Fibroblast of skin of scalp (primary cell): ENCODE measurements around the gene PGLYRP4.
A peak's percentile ranks its signal among the peaks of the same experiment; 100 is the strongest.

Experiments used
- DNase-seq: peaks from one replicate; pipeline ENCODE4 v3.0.0-alpha.2; 2013

PGLYRP4 gene

DNA sequence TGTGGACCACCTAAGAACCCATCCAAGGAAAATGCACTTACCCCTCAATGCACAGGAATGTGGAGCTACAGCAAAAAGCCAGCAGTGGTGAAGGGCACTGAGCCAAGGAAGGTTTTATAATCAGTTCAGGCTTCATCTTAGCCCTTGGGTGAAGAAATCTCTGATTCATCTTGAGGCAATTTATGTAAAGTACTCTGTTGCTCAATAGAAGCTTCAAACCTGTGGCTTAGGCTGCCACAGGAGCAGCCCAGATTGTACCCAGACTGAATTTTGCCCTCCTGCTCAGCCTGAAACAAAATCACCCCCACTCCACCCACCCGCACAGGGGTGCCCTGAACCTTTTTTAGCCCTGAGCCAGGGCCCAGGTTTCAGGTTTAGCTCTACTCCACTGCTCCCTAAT is 26.9 kb upstream of the PGLYRP4 start, which contains the start of gene S100A12:
S100A12 (minus strand) TSS at position 111 of the 400 bp plus-strand sequence. CDS start 1,029 bp downstream, outside the sequence.
- peak; percentile 30 for DNase-seq

DNA sequence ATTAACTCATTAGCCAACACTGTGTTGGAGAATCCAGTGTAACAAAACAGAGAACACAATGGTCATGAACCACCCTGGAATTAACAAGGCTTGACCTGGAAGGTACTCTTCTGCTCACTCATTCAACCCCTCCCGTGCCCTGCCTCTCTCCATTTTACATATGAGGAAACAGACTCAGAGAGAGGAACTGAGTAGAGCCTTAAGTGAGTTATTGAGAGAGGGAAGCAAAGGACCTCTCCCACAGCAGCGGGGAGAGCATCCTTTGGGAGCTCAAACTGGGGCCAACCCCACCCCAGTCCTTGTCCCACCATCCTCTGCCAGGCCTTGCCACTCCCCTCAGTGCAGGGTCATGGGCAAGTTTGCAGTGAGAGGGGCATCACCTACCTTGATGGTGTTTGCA is 25.4 kb upstream of the PGLYRP4 start:
- DNase-seq: no peak

DNA sequence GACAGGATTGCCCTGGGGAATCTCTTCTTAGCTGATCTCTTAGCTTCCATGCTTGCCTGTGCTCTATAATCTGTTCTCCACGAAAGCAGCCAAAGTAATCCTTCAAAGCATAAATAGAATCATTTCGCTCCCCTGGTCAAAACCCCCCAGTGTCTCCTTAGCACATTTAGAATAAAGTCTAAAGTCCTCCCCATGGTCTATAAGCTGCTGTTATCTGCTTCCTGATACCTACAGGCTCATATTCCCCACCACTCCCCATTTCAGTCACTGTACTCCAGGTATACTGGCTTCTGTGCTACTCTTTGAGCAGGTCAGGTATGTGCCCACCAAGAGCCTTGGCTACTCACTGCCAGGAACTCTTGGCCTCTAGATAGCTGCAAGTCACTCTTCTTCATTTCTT is 23.9 kb upstream of the PGLYRP4 start:
- DNase-seq: no peak

DNA sequence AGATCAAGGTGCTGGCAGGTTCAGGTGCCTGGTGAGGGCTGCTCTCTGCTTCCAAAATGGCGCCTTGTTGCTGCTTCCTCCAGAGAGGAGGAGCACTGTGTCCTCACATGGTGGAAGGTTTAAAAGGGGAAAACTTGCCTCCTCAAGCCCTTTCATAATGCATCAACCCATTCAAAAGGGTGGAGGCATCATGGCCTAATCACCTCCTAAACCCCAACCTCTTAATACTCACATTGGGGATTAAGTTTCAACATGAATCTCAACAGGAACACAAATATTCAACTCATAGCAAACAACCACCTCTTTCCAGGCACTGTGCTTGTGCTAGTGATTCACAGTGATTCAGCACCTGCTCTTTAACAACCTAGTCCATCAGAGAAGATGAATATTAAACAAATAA is 22.6 kb upstream of the PGLYRP4 start:
- DNase-seq: no peak

DNA sequence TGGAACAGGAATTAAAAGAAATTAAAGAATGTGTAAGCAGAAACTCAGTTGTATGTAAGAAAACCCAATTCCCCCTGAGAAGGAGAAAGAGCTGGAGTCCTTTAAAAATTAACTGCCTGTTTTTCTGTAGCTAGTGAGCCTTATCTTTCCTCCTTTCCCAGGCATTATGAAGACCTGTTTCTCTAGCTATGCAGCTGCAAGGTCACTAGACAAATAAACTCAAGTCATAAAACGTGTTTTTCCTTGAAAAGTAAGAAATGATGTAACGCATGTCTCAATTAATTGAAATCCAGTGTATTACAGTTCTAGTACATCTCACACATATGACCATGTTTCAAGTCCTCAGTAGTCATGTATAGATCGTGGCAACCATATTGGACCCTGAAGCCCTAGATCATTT is 21.5 kb upstream of the PGLYRP4 start:
- no peak for DNase-seq

DNA sequence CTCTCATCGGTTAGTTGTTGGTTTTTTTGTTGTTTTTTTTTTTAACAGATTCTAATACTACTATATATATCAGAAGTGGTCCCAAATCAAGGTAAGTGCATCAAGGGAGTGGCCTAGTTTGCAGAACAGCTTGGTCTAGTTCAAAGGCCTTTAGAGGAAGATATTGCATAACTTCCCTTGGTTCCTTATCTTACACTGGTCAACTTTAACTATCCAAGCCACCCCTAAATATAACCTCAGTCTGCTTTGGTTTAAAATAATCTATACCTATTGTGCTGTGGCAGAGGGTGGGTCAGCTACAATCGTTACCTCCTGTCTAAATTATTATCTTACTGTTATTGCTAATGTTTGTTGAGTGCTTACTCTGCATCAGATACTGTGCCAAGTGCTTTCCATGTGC is 19.9 kb upstream of the PGLYRP4 start:
- DNase-seq: no peak

DNA sequence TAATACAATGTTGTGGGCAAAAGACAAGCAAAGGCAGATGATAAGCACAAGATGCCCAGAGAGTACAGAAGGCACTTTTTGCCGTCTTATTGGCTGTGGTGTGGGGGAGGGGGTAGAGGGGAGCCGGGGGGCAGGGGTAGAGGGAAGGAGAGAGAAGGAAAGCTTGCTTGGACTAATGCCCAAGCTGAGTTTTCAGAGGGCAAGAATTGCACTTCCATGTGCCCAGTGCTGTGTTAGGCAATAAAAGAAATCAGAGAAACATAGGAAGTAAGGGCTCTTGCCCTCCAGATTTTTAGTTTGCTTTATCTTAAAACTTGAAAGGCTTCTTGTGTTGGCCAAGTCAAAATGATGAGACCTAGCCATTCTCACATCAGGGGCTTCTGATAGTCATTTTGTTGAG is 18.4 kb upstream of the PGLYRP4 start:
- no peak for DNase-seq

DNA sequence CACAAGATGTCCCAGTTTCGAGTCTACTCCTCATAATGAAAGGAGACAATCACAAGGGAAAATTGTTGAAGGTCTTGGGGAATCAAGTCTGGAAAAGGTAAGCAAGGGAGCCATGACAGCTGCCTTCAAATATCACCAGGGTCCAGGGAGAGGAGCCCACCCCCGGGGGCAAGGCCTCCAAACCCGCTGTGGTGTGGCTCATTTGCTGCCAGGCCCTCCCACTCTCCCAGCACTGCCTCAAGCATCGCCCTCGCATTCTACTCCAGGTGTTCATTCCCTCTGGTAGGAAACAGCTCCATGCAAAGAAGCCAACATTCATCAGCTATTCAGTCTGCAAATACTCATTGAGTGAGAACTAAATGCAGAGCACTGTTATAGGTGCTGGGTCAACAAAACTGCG is 17.6 kb upstream of the PGLYRP4 start:
- DNase-seq: no peak

DNA sequence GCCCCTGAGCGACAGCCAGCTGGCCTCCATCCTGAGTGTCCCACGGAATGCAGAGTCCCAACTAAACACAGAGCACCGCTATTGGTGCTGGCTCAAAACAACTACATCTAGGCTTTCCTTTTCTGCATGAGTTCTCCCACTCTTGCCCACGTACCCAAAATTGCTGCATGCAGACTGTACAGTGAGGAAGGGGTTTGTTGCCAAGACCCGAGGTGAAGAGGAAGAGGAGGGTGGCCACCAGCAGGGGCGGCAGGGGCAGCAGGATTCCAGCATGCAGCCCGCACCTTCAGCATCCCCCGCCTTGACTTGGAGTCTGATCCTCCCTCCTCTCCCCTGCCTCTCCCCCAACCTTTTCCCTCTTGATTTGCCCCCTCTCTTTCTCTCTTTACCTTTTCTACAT is 17.1 kb upstream of the PGLYRP4 start:
- no peak for DNase-seq

DNA sequence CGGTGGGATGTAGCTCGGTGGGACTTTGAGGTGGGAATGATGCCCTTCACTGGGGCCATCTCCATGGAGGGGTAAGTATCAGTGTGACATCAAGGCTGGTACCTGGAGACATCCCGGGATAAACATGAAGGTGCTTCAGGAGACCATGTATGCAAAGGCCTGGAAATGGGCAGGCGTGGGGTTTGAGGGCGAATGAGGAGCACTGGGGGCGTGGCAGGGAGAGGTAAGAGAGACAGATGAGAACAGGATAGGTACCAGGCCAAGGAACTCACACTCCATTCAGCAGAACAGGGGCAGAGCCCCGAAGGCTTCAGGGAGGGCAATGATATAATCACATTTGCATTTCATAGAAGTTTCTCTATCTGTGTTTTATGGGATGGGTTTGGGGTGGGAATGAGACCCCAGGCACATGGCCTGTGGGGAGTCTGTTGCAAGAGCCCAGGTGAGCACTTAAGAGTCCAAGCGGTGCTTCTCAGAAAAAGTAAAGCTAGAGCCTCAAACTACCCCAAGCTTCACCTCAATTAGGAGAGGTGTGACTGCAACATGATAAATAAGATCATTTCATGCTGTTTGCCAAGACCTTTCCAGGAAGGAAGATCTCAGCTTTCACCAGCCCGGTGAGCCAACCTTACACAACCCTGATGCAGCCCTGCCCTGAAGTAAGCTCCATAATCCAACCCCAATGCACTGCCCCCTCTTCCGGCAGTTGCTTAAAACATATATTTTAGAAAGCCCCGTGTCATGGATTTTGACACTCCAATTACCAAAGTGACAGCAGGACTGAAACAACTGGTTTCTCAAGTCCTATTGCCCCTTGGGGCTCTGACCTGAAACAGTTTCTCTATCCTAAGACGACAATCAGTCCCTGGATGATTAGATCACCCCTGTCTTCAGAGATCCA is 16.4 kb upstream of the PGLYRP4 start:
- no peak for DNase-seq

DNA sequence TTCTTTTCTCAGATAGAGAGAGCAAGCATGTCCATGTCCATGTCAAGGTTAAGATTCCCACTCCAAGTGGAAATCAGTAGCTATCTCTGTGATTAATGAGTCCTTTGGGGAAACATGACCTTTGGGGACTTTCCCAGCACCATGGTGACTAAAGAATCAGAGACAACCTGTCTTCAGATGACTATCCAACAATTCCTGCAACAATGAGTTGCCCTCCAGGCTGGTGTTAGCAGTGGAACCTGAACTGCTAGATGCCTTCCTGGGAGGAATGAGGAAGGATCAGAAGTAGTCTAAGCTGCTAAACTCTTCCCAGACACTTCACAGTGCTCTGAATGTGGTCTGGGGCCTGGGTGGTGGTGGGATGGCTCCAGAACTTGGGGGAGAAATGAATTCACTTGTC is 15.5 kb upstream of the PGLYRP4 start:
- no peak for DNase-seq

DNA sequence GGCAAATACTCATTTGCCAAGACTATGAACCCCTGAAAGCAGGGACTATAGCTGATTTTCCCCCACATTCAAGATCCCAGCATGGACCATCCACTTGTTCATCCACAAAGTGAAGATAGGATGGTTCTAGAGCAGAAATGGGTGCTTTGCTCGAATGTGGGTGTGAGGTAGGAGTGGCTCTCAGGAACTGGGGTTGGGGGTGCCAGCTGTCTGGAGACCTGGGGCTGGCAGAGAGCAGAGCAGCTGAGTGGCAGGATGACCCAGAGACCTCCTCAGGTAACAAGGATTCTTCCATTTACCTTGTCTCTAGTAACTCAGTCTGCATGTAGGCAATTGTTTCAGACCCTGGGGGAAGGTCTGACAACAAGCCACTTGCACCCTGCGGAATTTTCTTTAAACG is 15.0 kb upstream of the PGLYRP4 start:
- no peak for DNase-seq

DNA sequence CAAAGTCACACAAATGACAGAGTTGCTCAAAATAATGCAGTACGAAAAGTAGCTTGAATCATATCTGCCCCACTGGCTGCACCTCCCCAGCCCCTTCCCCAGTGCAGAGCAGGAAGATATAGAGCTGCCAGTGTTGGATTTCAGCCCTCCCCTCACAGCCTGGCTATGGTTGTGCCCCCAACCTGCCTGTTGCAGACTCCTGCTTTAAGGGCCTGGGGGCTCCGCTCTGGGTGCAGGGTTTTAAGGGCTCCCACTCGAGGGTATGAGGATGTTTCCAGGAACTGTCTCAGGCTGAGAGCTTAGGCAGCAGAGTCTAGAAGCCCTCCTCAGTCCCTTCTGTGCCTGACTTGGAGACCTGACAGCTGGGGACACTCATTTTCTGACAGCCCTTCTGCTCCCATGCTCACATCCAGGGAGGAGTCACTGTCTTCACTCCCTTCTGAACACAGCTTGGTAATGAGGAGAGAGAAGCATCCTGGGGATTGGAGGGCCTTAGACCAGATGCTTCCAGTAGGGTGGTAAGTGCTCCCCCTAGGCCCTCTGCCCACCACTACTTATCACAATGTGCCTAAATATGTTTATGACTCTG is 13.6 kb upstream of the PGLYRP4 start:
- DNase-seq: no peak

DNA sequence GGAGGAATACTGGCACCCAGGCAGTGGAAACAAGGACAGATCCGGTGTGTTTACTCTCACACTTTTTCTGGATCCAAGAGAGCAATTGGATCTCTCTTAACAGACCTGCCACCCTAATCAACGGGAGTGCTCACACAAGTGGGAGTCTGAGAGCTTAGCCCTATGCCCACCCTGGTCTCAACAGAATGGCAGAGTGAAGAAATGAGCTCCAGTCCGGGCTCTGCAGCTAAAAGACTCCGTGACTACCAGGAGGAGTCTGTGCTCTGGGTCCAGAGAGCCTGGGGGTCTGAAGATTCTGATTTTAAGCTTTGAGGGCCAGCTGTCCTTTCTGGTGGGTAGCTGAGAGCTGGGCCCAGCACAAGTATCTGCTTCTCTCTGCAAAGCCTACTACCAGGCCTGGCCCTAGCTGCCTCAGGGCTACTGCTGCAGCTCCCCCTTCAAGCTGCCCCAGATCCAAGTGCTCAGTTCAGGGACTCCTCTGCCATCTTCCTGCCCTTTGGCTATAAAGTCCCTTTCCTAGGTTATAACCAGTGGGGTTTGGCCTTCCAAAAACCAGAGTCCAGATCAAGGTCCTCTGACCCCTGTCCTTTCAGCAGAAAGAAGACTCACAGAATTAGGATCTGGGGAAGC is 13.0 kb upstream of the PGLYRP4 start:
- no peak for DNase-seq

DNA sequence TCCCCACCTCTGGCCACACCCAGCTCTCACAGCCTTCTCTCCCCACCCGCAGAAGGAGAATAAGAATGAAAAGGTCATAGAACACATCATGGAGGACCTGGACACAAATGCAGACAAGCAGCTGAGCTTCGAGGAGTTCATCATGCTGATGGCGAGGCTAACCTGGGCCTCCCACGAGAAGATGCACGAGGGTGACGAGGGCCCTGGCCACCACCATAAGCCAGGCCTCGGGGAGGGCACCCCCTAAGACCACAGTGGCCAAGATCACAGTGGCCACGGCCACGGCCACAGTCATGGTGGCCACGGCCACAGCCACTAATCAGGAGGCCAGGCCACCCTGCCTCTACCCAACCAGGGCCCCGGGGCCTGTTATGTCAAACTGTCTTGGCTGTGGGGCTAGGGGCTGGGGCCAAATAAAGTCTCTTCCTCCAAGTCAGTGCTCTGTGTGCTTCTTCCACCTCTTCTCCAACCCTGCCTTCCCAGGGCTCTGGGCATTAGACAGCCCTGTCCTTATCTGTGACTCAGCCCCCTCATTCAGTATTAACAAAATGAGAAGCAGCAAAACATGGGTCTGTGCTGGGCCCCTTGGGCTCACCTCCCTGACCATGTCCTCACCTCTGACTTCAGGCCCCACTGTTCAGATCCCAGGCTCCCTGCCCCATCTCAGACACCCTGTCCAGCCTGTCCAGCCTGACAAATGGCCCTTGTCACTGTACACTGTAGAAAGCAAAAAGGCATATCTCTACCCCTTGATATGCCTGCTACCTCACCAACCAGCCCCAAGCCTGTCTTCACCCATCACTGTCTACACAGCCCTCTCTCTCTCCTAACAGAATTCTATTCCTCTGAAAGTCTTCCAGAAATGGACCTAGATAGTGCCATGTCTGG is 12.2 kb upstream of the PGLYRP4 start:
- DNase-seq: no peak

DNA sequence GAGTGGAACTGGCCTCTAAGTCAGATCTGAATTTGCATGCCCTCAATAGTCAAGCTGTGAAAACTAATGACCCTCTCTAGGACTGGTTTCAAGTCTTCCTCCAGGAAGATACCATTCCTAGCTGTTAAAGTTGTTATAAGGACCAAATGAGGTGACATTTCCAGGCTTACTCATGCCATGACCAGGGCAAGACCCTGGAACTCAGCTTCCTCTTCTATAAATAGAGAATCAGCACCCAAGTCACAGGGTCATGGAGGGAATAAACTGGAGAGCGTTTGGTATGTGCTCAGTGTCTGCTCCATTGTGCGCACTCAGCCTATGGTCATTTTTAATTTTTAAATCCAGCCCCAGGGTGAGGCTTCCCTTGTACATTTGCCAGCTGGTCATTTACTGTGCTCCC is 11.5 kb upstream of the PGLYRP4 start:
- DNase-seq: no peak

DNA sequence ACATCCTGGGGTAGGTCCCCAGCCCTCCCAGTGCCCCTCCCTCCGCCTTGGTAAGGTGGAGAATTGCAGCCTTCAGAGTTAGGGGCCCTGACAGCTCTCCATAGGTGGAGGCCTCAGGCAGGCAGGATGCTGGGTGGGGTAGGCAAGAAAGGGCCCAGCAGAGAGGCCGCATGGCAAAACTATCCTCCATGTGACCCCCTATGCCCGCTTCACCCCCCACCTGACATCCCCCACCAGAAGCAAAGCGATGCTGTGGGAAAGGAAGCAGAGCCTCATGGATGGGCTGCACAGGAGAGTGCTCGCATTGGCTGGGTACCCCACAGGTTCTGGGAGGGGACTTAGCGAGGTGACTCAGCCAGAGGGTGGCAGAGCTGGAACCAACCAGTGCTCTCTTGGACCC is 10.6 kb upstream of the PGLYRP4 start:
- no peak for DNase-seq

DNA sequence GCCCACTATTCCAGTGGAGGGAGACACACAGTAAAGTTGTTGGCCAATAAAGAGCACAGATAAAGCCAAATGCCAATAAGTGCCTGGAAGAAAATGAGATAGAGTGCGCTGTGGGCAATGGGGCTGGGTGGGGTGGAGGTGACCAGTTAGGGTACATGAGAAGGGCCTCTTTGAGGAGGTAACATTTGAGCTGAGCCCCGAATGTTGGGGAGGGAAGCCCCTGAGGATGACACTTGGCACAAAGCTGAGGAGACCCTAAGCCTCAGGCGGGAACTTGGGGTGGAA is 10.0 kb upstream of the PGLYRP4 start:
- DNase-seq: no peak

DNA sequence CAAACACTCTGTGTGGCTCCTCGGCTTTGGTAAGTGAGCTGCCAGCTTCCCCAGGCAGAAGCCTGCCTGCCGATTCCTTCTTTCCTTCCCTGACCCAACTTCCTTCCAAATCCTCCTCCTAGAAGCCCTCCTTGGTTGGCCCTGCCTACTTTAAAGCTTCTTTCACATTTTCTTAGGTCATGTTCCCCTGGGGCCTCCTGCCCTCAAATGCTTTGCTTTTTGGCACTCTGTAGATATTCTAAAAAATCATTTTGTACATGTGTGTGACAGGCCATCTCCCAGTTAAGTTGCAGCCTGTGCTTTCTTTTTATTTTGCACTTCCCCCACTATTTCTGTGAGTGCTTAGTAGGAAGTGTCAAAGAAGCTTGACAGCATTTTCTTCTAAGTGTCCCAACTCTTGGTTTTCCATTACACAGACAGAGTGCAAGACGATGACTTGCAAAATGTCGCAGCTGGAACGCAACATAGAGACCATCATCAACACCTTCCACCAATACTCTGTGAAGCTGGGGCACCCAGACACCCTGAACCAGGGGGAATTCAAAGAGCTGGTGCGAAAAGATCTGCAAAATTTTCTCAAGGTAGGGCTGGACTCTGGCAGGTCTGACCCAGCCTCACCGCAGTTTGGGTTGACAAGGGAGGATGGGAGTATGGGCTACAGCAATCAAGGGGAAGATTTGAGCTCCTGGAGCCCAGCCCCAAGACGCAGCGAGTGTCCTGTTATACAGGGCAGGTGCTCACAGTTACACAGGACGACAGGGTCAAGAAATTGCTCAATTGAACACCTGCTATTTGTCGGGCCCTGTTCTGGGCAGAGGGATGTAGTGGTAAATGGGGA is 9.4 kb upstream of the PGLYRP4 start, which contains the start of gene S100A9:
S100A9 (plus strand) TSS at position 2 of the 838 bp plus-strand sequence; CDS start at position 432, 430 bp downstream.
- DNase-seq: no peak

DNA sequence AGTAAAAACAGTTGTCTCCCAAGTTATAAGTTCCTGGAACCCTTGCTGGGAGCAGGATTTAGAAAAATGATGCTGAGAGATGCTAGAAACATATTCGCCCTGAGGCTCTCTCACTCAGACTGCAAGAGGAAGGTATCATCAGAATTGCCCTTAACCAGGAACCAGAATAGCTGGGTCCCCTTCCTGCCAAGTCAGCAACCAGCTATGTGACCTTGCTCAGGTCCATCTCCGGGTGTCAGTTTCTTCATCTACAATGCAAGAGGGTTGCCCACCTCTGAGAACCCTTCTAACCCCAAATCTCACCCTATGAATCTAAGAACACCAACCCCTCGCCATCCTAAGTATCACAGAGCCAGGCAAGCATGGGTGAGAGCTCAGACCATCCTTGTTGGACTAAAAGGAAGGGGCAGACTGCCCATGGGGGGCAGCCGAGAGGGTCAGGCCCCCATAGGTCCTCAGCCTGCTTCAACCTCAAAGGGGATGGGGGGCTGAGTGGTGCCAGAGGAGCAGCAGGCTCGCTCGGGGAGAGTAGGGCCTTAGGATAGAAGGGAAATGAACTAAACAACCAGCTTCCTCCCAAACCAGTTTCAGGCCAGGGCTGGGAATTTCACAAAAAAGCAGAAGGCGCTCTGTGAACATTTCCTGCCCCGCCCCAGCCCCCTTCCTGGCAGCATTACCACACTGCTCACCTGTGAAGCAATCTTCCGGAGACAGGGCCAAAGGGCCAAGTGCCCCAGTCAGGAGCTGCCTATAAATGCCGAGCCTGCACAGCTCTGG is 8.6 kb upstream of the PGLYRP4 start:
- DNase-seq: no peak
